Measurements from ENCODE around the gene AKAP5. TPM values are rescaled to one million over a fixed set of nuclear protein-coding genes. Genes with fewer than 3 reads are reported as not detected.

Gene AKAP5
- total and polyA plus RNA-seq, 2 experiments from 2014 or later = 0.60 to 9.4 TPM

GRCh38 chr14:64444140-64444539 lies 21.2 kb upstream of the AKAP5 start:
- Histone ChIP-seq H3K79me2 (no peaks in the 10 kb centered on the region), H3K9me3 (ENCODE audit: low read depth) (no peaks in the 10 kb centered on the region), H3K4me3 (no peak overlapping the region), H3K4me2 (no peak overlapping the region), H3K27me3 (no peaks in the 10 kb centered on the region), H3K27ac (no peak overlapping the region), H3K4me1 (ENCODE audit: insufficient read depth) (peaks cover 4% of the 10 kb centered on the region), H2AFZ (no peak overlapping the region), H4K20me1 (ENCODE audit: insufficient read depth, poor library complexity, severe bottlenecking) (no peaks in the 10 kb centered on the region), H3K36me3 (replicated peaks; ENCODE audit: insufficient read depth, low read depth) (no peaks in the 10 kb centered on the region), H3K9me2 (replicated peaks; ENCODE audit: insufficient read depth) (no peaks in the 10 kb centered on the region)
- no peak for DNase-seq (ENCODE audit: low spot score)
- TF ChIP-seq, protein P1, sequence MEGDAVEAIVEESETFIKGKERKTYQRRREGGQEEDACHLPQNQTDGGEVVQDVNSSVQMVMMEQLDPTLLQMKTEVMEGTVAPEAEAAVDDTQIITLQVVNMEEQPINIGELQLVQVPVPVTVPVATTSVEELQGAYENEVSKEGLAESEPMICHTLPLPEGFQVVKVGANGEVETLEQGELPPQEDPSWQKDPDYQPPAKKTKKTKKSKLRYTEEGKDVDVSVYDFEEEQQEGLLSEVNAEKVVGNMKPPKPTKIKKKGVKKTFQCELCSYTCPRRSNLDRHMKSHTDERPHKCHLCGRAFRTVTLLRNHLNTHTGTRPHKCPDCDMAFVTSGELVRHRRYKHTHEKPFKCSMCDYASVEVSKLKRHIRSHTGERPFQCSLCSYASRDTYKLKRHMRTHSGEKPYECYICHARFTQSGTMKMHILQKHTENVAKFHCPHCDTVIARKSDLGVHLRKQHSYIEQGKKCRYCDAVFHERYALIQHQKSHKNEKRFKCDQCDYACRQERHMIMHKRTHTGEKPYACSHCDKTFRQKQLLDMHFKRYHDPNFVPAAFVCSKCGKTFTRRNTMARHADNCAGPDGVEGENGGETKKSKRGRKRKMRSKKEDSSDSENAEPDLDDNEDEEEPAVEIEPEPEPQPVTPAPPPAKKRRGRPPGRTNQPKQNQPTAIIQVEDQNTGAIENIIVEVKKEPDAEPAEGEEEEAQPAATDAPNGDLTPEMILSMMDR (IDR thresholded peaks at IDR 0.05; ENCODE audit: poor library complexity) = no peak
- no peak for TF ChIP-seq EZH2 (IDR thresholded peaks at IDR 0.05; ENCODE audit: borderline replicate concordance)
- 96% methylated on average over 11 of the region's 11 CpGs for WGBS (ENCODE audit: low lambda C conversion rate, missing lambda C conversion rate)

GRCh38 chr14:64444984-64445845 lies 20.1 kb upstream of the AKAP5 start:
- Histone ChIP-seq H3K9me2 (replicated peaks; ENCODE audit: insufficient read depth) (no peaks in the 10 kb centered on the region), H3K9me3 (ENCODE audit: low read depth) (no peaks in the 10 kb centered on the region), H3K36me3 (replicated peaks; ENCODE audit: insufficient read depth, low read depth) (no peaks in the 10 kb centered on the region), H3K27ac (peak overlapping the region; percentile 35), H3K27me3 (no peaks in the 10 kb centered on the region), H2AFZ (no peak overlapping the region), H3K4me1 (ENCODE audit: insufficient read depth) (no peaks in the 10 kb centered on the region), H4K20me1 (ENCODE audit: insufficient read depth, poor library complexity, severe bottlenecking) (no peaks in the 10 kb centered on the region), H3K79me2 (no peaks in the 10 kb centered on the region), H3K4me2 (no peak overlapping the region), H3K4me3 (no peak overlapping the region)
- WGBS (ENCODE audit: low lambda C conversion rate, missing lambda C conversion rate) = 92% methylated on average over 7 of the region's 7 CpGs
- TF ChIP-seq EZH2phosphoT487 (IDR thresholded peaks at IDR 0.05; ENCODE audit: low read depth, severe bottlenecking, unreplicated experiment) (no peak), EZH2 (IDR thresholded peaks at IDR 0.05; ENCODE audit: borderline replicate concordance) (no peak)
- TF ChIP-seq, protein P1 (IDR thresholded peaks at IDR 0.05; ENCODE audit: poor library complexity) = no peak
- DNase-seq (ENCODE audit: low spot score) = peak; percentile 20

GRCh38 chr14:64447876-64448670 lies 17.2 kb upstream of the AKAP5 start:
- 85% methylated on average over 5 of the region's 5 CpGs for WGBS (ENCODE audit: low lambda C conversion rate, missing lambda C conversion rate)
- no peak overlapping the region for H3K27ac ChIP-seq

More at GRCh38 chr14:64447876-64448670, 17.2 kb upstream of the AKAP5 start:
- Histone ChIP-seq H4K20me1 (ENCODE audit: insufficient read depth, poor library complexity, severe bottlenecking) (no peaks in the 10 kb centered on the region), H3K4me3 (no peak overlapping the region), H3K4me1 (ENCODE audit: insufficient read depth) (no peaks in the 10 kb centered on the region), H2AFZ (no peak overlapping the region), H3K9me3 (ENCODE audit: low read depth) (no peaks in the 10 kb centered on the region), H3K9me2 (replicated peaks; ENCODE audit: insufficient read depth) (no peaks in the 10 kb centered on the region), H3K27me3 (no peaks in the 10 kb centered on the region), H3K79me2 (no peaks in the 10 kb centered on the region), H3K36me3 (replicated peaks; ENCODE audit: insufficient read depth, low read depth) (no peaks in the 10 kb centered on the region), H3K4me2 (no peak overlapping the region)
- TF ChIP-seq, protein P1 (IDR thresholded peaks at IDR 0.05; ENCODE audit: poor library complexity) = no peak
- TF ChIP-seq EZH2phosphoT487 (IDR thresholded peaks at IDR 0.05; ENCODE audit: low read depth, severe bottlenecking, unreplicated experiment) (no peak), EZH2 (IDR thresholded peaks at IDR 0.05; ENCODE audit: borderline replicate concordance) (no peak)
- DNase-seq (ENCODE audit: low spot score) = no peak

Data from hepatocyte (in vitro differentiated cells).